A549 (cell line): ENCODE measurements around the gene UNCX.

ENCODE experiments used
- BCL3 ChIP-seq: fragments of >200 bp; sonication (Bioruptor Twin); formaldehyde crosslinking; IDR thresholded peaks from 3 replicates; pipeline ENCODE4 v1.6.1; 2016
- CTCF ChIP-seq: fragments of >200 bp; sonication (Bioruptor Twin); formaldehyde crosslinking; IDR thresholded peaks from 3 replicates; pipeline ENCODE4 v1.5.1; 2016
- E2F6 ChIP-seq: IDR thresholded peaks from 2 replicates; pipeline ENCODE4 v1.6.1; 2012; ENCODE audit warnings: low read depth, borderline replicate concordance
- ESRRA ChIP-seq: fragments of 150-350 bp; IDR thresholded peaks from 2 replicates; pipeline ENCODE4 v1.6.1; 2014; ENCODE audit warnings: mild to moderate bottlenecking, low read length, borderline replicate concordance
- HDAC2 ChIP-seq: fragments of 200-600 bp; sonication (generic); IDR thresholded peaks from 2 replicates; pipeline ENCODE4 v1.6.1; 2016
- MAFK ChIP-seq: fragments of 450-650 bp; IDR thresholded peaks from 2 replicates; pipeline ENCODE4 v1.6.1; 2014; ENCODE audit not compliant: partially characterized antibody
- POLR2A ChIP-seq: IDR thresholded peaks from 2 replicates; pipeline ENCODE4 v1.6.1; 2012; ENCODE audit warnings: mild to moderate bottlenecking, low read length
- RFX5 ChIP-seq: fragments of 450-650 bp; IDR thresholded peaks from 2 replicates; pipeline ENCODE4 v1.7.1; 2014; ENCODE audit warnings: antibody characterized with exemption, mild to moderate bottlenecking, moderate library complexity
- ZNF302 ChIP-seq: fragments of 250-450 bp; sonication (Bioruptor Pico); IDR thresholded peaks from 2 replicates; pipeline ENCODE4 v1.9.0; 2021; ENCODE audit warnings: inconsistent platforms, mild to moderate bottlenecking, moderate library complexity

- TF ChIP-seq CTCF (no peak), ESRRA (no peak), MAFK (no peak), E2F6 (no peak), ZNF302 (CRISPR knock-in tag) (no peak), POLR2A (no peak), RFX5 (no peak), BCL3 (no peak), HDAC2 (no peak)
Measured at GRCh38 chr7:1243290-1243963, 10.8 kb downstream of the UNCX start.
